Tibial nerve (tissue), 3 donors: ENCODE measurements around the gene CLOCK.

ENCODE experiments used
- CTCF ChIP-seq, 5 experiments: fragments of 200-600 bp in 3 of 5; fragments of 450-650 bp in 2 of 5; sonication (generic) in 3 of 5; IDR thresholded peaks; one replicate each; pipeline ENCODE4 v1.5.1; 2016 to 2019; ENCODE audit warnings: antibody characterized with exemption in 5 of 5, mild to moderate bottlenecking in 3 of 5, moderate library complexity in 2 of 5
- POLR2A ChIP-seq, 2 donors: fragments of 450-650 bp; IDR thresholded peaks; one replicate each; pipeline ENCODE4 v1.6.1; 2017; ENCODE audit warnings: antibody characterized with exemption in 2 of 2, mild to moderate bottlenecking in 2 of 2, moderate library complexity in 2 of 2

- TF ChIP-seq CTCF (IDR thresholded peaks at IDR 0.05) (no peak), POLR2A (IDR thresholded peaks at IDR 0.05) (no peak)
These were observed 58.0 kb downstream of the CLOCK start for GRCh38 chr4:55488716-55489115.
